AG09309 (cell line): ENCODE data around the gene LAIR2.

ENCODE experiments used
- DNase-seq: peaks from one replicate; pipeline ENCODE4 v3.0.0-alpha.2; 2010; ENCODE audit warnings: low read depth
- H3K4me3 ChIP-seq: 2 replicates; pipeline ENCODE4 v1.5.1; 2011; ENCODE audit warnings: mild to moderate bottlenecking, low read depth, low read length, moderate library complexity; ENCODE audit not compliant: control insufficient read depth
- TF ChIP-seq, protein P1 (sequence below): IDR thresholded peaks from 2 replicates; pipeline ENCODE4 v1.5.1; 2011; ENCODE audit warnings: mild to moderate bottlenecking, low read depth, low read length, inconsistent platforms; ENCODE audit not compliant: insufficient read depth, control insufficient read depth; ENCODE audit errors: missing control alignments

The LAIR2 gene

DNA sequence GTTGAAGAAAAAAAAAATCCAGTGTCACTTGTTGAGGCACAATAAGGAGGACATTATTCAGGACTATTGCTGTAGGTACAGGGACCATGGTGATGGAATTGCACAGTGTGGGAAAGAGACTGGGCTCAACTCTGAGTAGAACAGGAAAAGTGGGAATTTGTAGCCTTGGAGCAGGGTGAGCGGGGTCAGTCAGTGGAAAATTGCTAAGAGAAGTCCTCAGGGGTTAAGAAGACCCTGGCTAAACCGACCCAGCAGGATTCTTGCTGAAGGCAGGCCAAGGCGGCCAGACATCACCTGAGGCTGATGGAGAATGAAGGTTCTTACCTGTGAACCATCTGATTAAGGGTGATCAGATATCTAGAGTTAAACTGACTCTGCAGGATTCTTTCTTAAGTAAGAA, 12.5 kb downstream of the LAIR2 start:
- H3K4me3 ChIP-seq: no peak overlapping the region
- no peak for DNase-seq
- TF ChIP-seq, protein P1, sequence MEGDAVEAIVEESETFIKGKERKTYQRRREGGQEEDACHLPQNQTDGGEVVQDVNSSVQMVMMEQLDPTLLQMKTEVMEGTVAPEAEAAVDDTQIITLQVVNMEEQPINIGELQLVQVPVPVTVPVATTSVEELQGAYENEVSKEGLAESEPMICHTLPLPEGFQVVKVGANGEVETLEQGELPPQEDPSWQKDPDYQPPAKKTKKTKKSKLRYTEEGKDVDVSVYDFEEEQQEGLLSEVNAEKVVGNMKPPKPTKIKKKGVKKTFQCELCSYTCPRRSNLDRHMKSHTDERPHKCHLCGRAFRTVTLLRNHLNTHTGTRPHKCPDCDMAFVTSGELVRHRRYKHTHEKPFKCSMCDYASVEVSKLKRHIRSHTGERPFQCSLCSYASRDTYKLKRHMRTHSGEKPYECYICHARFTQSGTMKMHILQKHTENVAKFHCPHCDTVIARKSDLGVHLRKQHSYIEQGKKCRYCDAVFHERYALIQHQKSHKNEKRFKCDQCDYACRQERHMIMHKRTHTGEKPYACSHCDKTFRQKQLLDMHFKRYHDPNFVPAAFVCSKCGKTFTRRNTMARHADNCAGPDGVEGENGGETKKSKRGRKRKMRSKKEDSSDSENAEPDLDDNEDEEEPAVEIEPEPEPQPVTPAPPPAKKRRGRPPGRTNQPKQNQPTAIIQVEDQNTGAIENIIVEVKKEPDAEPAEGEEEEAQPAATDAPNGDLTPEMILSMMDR: no peak

- TF ChIP-seq, protein P1: no peak
- DNase-seq: no peak
Observed at GRCh38 chr19:54517483-54517882, 14.9 kb downstream of the LAIR2 start.

GRCh38 chr19:54518844-54519243, 16.2 kb downstream of the LAIR2 start:
- DNase-seq: no peak
- TF ChIP-seq, protein P1: no peak
- no peak overlapping the region for H3K4me3 ChIP-seq

More at GRCh38 chr19:54517483-54517882, 14.9 kb downstream of the LAIR2 start:
- H3K4me3 ChIP-seq: no peak overlapping the region

DNA sequence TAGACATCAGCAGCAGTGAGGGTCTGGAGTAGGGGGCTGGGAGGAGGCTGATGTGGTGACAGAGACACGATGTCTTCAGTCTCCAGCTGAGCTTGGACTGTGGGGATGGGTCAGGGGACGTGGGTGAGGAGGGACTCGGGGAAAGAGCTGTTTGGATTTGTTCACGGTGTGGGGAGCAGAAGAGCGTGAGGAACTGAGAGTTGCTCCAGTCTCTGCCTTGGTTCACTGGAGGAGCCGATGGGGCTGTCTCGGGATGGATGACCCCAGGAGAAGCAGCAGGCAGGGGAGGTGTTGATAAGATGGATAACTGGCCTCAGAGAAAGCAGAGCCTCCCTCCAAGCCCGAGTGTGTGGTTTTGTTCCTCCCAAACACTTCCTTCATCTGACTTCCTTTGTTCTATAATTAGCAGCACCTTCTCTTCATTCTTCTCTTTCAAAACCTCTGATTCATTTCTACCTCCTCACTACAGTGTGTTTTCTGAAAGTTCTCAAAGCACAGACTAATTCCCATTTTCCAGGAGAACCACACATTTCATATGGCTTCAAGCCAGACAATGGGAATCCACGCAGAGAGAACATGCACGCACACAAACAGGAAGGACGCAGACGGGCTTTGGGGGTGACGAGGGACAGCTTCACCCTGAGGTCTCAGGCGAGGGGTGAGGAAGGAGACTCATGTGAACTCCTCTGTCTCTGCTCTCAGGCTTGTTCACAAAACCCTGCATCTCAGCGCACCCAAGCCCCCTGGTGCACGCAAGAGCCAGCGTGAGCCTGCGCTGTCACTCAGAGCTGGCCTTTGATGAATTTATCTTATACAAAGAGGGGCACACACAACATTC, 18.6 kb downstream of the LAIR2 start:
- DNase-seq: no peak
- no peak overlapping the region for H3K4me3 ChIP-seq
- TF ChIP-seq, protein P1: no peak

DNA sequence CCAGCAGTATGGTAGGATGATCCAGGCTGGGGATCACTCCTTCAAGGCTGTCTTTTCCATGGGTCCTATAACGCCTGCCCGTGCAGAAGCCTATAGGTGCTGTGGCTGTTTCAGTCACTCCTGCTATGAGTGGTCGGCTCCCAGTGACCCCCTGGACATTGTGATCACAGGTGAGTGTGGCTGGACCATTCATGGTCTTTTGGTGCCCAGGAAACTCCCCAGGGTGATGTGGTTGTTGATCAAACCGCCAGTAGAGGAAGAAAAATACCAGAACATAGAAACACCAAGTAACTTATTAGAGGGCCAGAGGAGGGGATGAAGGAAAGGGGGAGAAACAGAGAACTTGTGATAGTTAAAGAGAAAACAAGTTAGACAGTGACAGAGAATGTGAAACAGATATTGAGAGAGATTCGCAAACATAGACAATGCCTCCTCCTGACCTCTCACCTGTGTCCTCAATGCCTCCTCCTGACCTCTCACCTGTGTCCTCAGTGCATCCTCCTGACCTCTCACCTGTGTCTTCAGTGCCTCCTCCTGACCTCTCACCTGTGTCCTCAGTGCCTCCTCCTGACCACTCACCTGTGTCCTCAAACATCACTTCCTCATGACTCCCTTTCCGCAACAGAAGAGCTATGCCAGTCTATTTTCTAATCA, 19.4 kb downstream of the LAIR2 start:
- TF ChIP-seq, protein P1: no peak

DNA sequence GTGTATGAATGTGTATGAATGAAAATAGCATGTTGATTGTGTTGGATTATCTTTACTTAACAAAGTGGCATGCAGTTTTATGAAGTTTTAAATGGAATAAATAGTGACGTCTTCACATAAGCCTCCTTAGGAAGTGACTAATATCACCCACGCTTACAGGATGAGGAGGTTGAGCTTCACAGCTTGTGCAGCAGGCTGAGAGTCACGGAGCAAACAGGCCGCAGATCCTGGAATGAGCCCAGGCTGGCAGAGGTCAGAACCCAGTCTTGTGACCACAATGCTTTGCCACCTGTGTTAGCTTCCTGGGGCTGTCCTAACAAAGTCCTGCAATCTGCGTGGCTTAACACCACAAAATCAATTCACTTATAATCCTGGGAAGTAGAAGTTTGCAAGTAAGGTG, 20.8 kb downstream of the LAIR2 start:
- DNase-seq: peak; percentile 7
- H3K4me3 ChIP-seq: no peak overlapping the region
- TF ChIP-seq, protein P1: no peak

More for the DNA sequence above, 19.4 kb downstream of the LAIR2 start:
- no peak overlapping the region for H3K4me3 ChIP-seq
- DNase-seq: no peak
